HCT116 (cell line): Measurements from ENCODE around the gene ARAP1. TPM values are rescaled to one million over a fixed set of nuclear protein-coding genes. Genes with fewer than 3 reads are reported as not detected.

Experiments used
- ATAC-seq: fragments of 200-7000 bp; cut with Tn5 transposase; 2 replicates; pipeline ENCODE4 v1.9.1; 2020; ENCODE audit warnings: mild to moderate bottlenecking, moderate library complexity
- BruUV-seq: library from RNA; stranded (reverse); fragments of 400-500 nt; replicated peaks from 2 replicates; lab custom pipeline; 2021; lab: Mats Ljungman, UMichigan
- CTCF ChIA-PET: fragments of 300-600 bp; sonication (Branson Sonifier 250); formaldehyde crosslinking; loops from one replicate; lab custom pipeline; 2021; ENCODE audit warnings: antibody characterized with exemption; lab: Charles Lee
- POLR2A ChIA-PET: fragments of 300-600, 350-600 bp; sonication (Branson Sonifier 250); formaldehyde crosslinking; loops from one replicate; lab custom pipeline; 2021; ENCODE audit warnings: antibody characterized with exemption; lab: Charles Lee
- RAD21 ChIA-PET, 2 experiments: fragments of 300-600 bp; sonication (Branson Sonifier 250); formaldehyde crosslinking; loops; one replicate each; lab custom pipeline; 2023; ENCODE audit warnings: low total read pairs in 2 of 2; ENCODE audit not compliant: uncharacterized antibody in 2 of 2, unreplicated experiment in 2 of 2, low non-redundant PET in 1 of 2; lab: Charles Lee
- DNase-seq: peaks from one replicate; pipeline ENCODE4 v3.0.0-alpha.2; 2010; ENCODE audit warnings: low read depth, low spot score
- H2AFZ ChIP-seq: fragments of 200-600 bp; shearing (Covaris generic), sonication (generic); 2 replicates; pipeline ENCODE4 v1.6.1; 2017; ENCODE audit warnings: low read depth, mixed run types, mixed read lengths, antibody characterized with exemption, low read length; ENCODE audit not compliant: poor library complexity, severe bottlenecking
- H3K27ac ChIP-seq: 2 replicates; pipeline ENCODE4 v1.5.1; 2012; ENCODE audit warnings: low read depth, low read length
- H3K27me3 ChIP-seq: fragments of 200-600 bp; sonication (generic); 2 replicates; pipeline ENCODE4 v1.6.1; 2016; ENCODE audit warnings: mixed run types, low read length, mixed read lengths; ENCODE audit not compliant: insufficient read depth
- H3K36me3 ChIP-seq, 2 experiments: fragments of 200-500 bp in 1 of 2; fragments of 200-600 bp in 1 of 2; sonication (Bioruptor generic) in 1 of 2; sonication (generic) in 1 of 2; 2 replicates each; pipeline versions ENCODE4 v1.5.1 to v1.6.1; 2014 to 2016; ENCODE audit warnings: low read length in 2 of 2, inconsistent platforms in 1 of 2, mixed read lengths in 1 of 2, mixed run types in 1 of 2; ENCODE audit not compliant: insufficient read depth in 2 of 2, control insufficient read depth in 1 of 2
- H3K4me1 ChIP-seq, 2 experiments: fragments of 200-600 bp in 1 of 2; sonication (generic) in 1 of 2; 2 replicates each; pipeline versions ENCODE4 v1.5.1 to v1.6.1; 2012 to 2017; ENCODE audit warnings: low read length in 2 of 2, inconsistent platforms in 1 of 2, mild to moderate bottlenecking in 1 of 2, mixed read lengths in 1 of 2, mixed run types in 1 of 2, moderate library complexity in 1 of 2; ENCODE audit not compliant: insufficient read depth in 2 of 2, control insufficient read depth in 1 of 2
- H3K4me2 ChIP-seq: fragments of 200-600 bp; sonication (generic); 2 replicates; pipeline ENCODE4 v1.6.1; 2017; ENCODE audit warnings: mixed run types, low read length, mixed read lengths
- H3K4me3 ChIP-seq, 2 experiments: fragments of 200-600 bp in 1 of 2; sonication (generic) in 1 of 2; replicated peaks in 1 of 2; 2 replicates each; pipeline ENCODE4 v1.5.1; 2011 to 2016; ENCODE audit warnings: low read length in 2 of 2, control low read depth in 1 of 2, low read depth in 1 of 2, mild to moderate bottlenecking in 1 of 2, mixed read lengths in 1 of 2, mixed run types in 1 of 2
- H3K79me2 ChIP-seq: fragments of 200-600 bp; sonication (generic); 2 replicates; pipeline ENCODE4 v1.6.1; 2017; ENCODE audit warnings: mild to moderate bottlenecking, mixed run types, low read length, moderate library complexity, mixed read lengths; ENCODE audit not compliant: insufficient read depth
- H3K9ac ChIP-seq: fragments of 200-600 bp; sonication (generic); 2 replicates; pipeline ENCODE4 v1.6.1; 2016; ENCODE audit warnings: low read length, mixed read lengths
- H3K9me2 ChIP-seq: fragments of 200-600 bp; sonication (generic), shearing (Covaris generic); 2 replicates; pipeline ENCODE4 v1.6.1; 2017; ENCODE audit warnings: mixed run types, mild to moderate bottlenecking, moderate library complexity; ENCODE audit not compliant: insufficient read depth
- H3K9me3 ChIP-seq, 2 experiments: fragments of 200-500 bp in 1 of 2; fragments of 200-600 bp in 1 of 2; sonication (Bioruptor generic) in 1 of 2; sonication (generic) in 1 of 2; 2 replicates each; pipeline ENCODE4 v1.6.1; 2014 to 2017; ENCODE audit warnings: low read length in 2 of 2, mixed read lengths in 2 of 2, inconsistent platforms in 1 of 2, low read depth in 1 of 2, mild to moderate bottlenecking in 1 of 2, mixed run types in 1 of 2, moderate library complexity in 1 of 2; ENCODE audit not compliant: control insufficient read depth in 1 of 2, insufficient read depth in 1 of 2
- H4K20me1 ChIP-seq: fragments of 200-600 bp; sonication (generic), shearing (Covaris generic); 2 replicates; pipeline ENCODE4 v1.6.1; 2017; ENCODE audit warnings: mixed run types, mild to moderate bottlenecking, moderate library complexity; ENCODE audit not compliant: insufficient read depth
- CTCF ChIP-seq, 3 experiments: fragments of 200-600 bp in 1 of 3; sonication (generic) in 1 of 3; IDR thresholded peaks in 2 of 3; conservative IDR thresholded peaks in 1 of 3; 2 replicates each; pipeline ENCODE4 v1.5.1; 2012 to 2017; ENCODE audit warnings: low read depth in 2 of 3, low read length in 2 of 3, antibody characterized with exemption in 1 of 3, borderline replicate concordance in 1 of 3, control low read depth in 1 of 3, mild to moderate bottlenecking in 1 of 3, mixed read lengths in 1 of 3, mixed run types in 1 of 3, moderate library complexity in 1 of 3; ENCODE audit not compliant: insufficient read depth in 1 of 3
- RAD21 ChIP-seq: IDR thresholded peaks from 2 replicates; pipeline ENCODE4 v1.6.1; 2012; ENCODE audit warnings: low read depth, mild to moderate bottlenecking
- SIN3A ChIP-seq: IDR thresholded peaks from 2 replicates; pipeline ENCODE4 v1.6.1; 2012; ENCODE audit warnings: low read depth
- ZNF274 ChIP-seq: fragments of 200-500 bp; sonication (Bioruptor generic); IDR thresholded peaks from 2 replicates; pipeline ENCODE4 v1.6.1; 2014; ENCODE audit warnings: mild to moderate bottlenecking, low read depth, low read length, inconsistent platforms
- intact Hi-C: fragments of 100-400 bp; cut with micrococcal nuclease; formaldehyde crosslinking; loops from 2 replicates; pipeline ENCODE4 v1.10.0; 2022
- total RNA-seq: library from RNA; stranded (reverse); gene quantifications from one replicate; pipeline ENCODE4 v1.2.1, GENCODE V29; 2021; ENCODE audit not compliant: unreplicated experiment

ARAP1 gene
- total RNA-seq, 1 experiment from 2014 or later = 57.4 TPM

- H3K9me2 ChIP-seq = no peaks in the 10 kb centered on the region
- peaks cover 12% of the 10 kb centered on the region for H3K27me3 ChIP-seq
- H2AFZ ChIP-seq = no peak overlapping the region
- ChIA-PET POLR2A (interaction anchor here (1.4 kb wide), 1 partner anchor 98 kb away, joined by 5 read pairs; no protein-coding TSS in a partner anchor), CTCF (interaction anchor here (0.6 to 3.0 kb wide), 26 partner anchors 9 to 493 kb away, joined by 3 to 41 read pairs (median 6); partner anchors contain the start of genes CLPB and STARD10), RAD21 (interaction anchor here (0.6 to 2.0 kb wide), 8 partner anchors 85 to 493 kb away, joined by 3 to 11 read pairs (median 4); no protein-coding TSS in a partner anchor)
- no peaks in the 10 kb centered on the region for H3K79me2 ChIP-seq
- TF ChIP-seq ZNF274 (no peak), SIN3A (no peak), RAD21 (peak; percentile 60), CTCF (IDR thresholded peaks at IDR 0.05 in 2 of 3, conservative IDR thresholded peaks at IDR 0.05 in 1 of 3; ENCODE audit: borderline replicate concordance in 1 of 3, insufficient read depth in 1 of 3, low read depth in 2 of 3, low read length in 2 of 3) (peak; percentile 70 to 84 (median 72))
- peaks cover 0 to 13% of the 10 kb centered on the region in 2 experiments; a peak in 3 of 4 replicates for H3K4me1 ChIP-seq
- ATAC-seq = peak; percentile 91
- 0 out of 4 replicates have a peak, but pooled peaks cover 0 to 3% of the 10 kb centered on the region in 2 experiments for H3K36me3 ChIP-seq
- peak overlapping the region; percentile 37; the same call in 1 of the 2 replicates for H3K4me2 ChIP-seq
- H3K27ac ChIP-seq = no peak overlapping the region
- H3K9ac ChIP-seq = no peak overlapping the region
- H4K20me1 ChIP-seq = no peaks in the 10 kb centered on the region
- BruUV-seq = no TSS peak
- intact Hi-C loops = loop anchor here (5.0 kb wide), 1 partner anchor 212 kb away; no protein-coding TSS in a partner anchor
- H3K9me3 ChIP-seq = no peaks in the 10 kb centered on the region
- DNase-seq = peak; percentile 44
- H3K4me3 ChIP-seq = no peak overlapping the region
Observed at GRCh38 chr11:72684236-72684912, 67.8 kb downstream of the ARAP1 start.
